HG03280 (cell line): ENCODE results near the gene SLITRK3.
"Not testable (repeated sequence)": the region's sequence is repeated elsewhere in the genome, so short reads cannot be mapped to it uniquely, and the experiment has no call there.

Source experiments
- ATAC-seq: cut with Tn5 transposase; IDR thresholded peaks from one replicate; pipeline ENCODE4 v1.9.1; 2021; ENCODE audit warnings: mild to moderate bottlenecking, moderate library complexity; ENCODE audit not compliant: unreplicated experiment

Gene SLITRK3

GRCh38 chr3:165193366-165194254 lies 2.6 kb downstream of the SLITRK3 start:
- no peak for ATAC-seq

GRCh38 chr3:165192610-165193192 lies 3.5 kb downstream of the SLITRK3 start:
- ATAC-seq: no peak

- ATAC-seq: no peak
These were observed 4.7 kb downstream of the SLITRK3 start for GRCh38 chr3:165191491-165191890.

- ATAC-seq: no peak
These were observed 7.7 kb downstream of the SLITRK3 start for GRCh38 chr3:165188452-165188851.

GRCh38 chr3:165185707-165186327 lies 10.4 kb downstream of the SLITRK3 start:
- peak; percentile 92 for ATAC-seq

- no peak for ATAC-seq
These were observed 14.6 kb downstream of the SLITRK3 start for GRCh38 chr3:165181556-165181955.

GRCh38 chr3:165170236-165170635 lies 25.9 kb downstream of the SLITRK3 start:
- ATAC-seq: no peak

- no peak for ATAC-seq
These were observed 26.8 kb downstream of the SLITRK3 start for GRCh38 chr3:165169368-165169767.

- ATAC-seq: no peak
These were observed 33.3 kb downstream of the SLITRK3 start for GRCh38 chr3:165162883-165163282.

GRCh38 chr3:165159760-165160421 lies 36.3 kb downstream of the SLITRK3 start:
- ATAC-seq: no peak

- no peak for ATAC-seq
These were observed 38.2 kb downstream of the SLITRK3 start for GRCh38 chr3:165158011-165158410.

- no peak for ATAC-seq
These were observed 39.3 kb downstream of the SLITRK3 start for GRCh38 chr3:165156757-165157420.

- ATAC-seq: no peak
These were observed 47.2 kb downstream of the SLITRK3 start for GRCh38 chr3:165148876-165149441.

- ATAC-seq: no peak
These were observed 51.9 kb downstream of the SLITRK3 start for GRCh38 chr3:165144271-165144670.

- not testable (repeated sequence) for ATAC-seq
These were observed 56.3 kb downstream of the SLITRK3 start for GRCh38 chr3:165139918-165140317.
